GM21529 (cell line): Measurements from ENCODE around the gene ERAP2.

Experiments used
- ATAC-seq: cut with Tn5 transposase; IDR thresholded peaks from one replicate; pipeline ENCODE4 v1.9.1; 2021; ENCODE audit not compliant: unreplicated experiment

ERAP2 gene

DNA sequence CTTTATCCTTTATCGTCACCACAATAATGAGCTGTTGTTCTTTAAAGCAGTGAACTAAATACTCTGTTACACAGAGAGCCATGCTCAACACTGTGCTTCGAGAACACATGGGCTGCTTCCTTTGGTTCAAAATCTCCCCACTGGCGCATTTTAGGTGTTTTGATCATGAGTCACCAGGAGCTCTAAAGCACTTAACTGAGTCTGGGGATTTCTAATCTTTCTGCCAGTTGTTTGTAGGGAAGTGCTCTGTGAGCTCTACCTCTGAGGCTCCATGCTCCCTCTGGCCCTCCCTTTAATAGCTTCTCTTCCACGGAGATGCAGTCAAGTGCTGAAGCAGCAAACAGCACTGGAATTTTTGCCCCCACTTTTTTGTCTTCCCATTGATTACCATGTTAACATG, 17.0 kb downstream of the ERAP2 start:
- no peak for ATAC-seq

DNA sequence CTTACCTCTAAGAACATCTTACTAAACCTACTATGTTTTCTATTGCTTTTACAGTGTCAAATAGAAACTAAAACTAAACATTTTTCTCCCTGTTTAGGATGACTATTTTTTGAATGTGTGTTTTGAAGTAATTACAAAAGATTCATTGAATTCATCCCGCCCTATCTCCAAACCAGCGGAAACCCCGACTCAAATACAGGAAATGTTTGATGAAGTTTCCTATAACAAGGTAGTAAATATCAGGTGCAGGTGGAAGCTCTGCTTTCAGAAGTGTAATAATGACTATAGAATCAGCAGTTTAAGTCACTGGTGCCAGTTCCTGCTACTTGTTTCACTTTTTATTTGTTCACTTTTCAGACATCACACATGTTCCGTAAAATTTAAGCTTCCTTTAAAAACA, 20.0 kb downstream of the ERAP2 start:
- ATAC-seq, result peak; percentile 81

DNA sequence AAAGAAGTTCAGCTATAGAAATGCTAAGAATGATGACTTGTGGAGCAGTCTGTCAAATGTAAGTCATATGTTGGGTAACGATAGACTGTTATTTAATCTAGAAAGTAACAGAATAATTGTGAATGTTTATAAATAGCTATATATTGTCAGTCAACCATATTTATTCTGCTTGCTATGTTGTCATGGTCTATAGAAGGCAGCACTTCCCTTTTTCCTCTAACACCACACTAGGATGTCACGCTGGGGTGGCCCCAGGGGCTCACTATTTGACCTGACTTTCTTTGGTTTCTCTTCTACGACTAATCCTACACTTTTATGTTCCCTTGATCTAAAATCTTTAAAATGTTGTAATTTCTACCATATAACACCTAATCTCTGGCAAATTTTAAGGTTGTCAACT, 20.5 kb downstream of the ERAP2 start:
- ATAC-seq, result peak; percentile 95

DNA sequence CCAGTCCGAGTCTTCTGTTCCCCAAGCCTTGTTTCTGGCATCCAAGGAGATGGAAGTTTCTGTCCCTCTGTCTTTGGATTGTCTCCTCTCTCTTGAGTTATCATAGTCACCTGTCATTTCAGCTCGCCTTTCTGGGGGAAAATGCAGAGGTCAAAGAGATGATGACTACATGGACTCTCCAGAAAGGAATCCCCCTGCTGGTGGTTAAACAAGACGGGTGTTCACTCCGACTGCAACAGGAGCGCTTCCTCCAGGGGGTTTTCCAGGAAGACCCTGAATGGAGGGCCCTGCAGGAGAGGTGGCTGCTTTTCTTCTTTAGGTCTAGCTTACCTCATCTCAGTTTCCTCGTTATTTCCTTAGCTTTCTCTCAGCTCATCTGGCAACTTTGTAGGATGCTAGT, 25.1 kb downstream of the ERAP2 start:
- ATAC-seq, result no peak

DNA sequence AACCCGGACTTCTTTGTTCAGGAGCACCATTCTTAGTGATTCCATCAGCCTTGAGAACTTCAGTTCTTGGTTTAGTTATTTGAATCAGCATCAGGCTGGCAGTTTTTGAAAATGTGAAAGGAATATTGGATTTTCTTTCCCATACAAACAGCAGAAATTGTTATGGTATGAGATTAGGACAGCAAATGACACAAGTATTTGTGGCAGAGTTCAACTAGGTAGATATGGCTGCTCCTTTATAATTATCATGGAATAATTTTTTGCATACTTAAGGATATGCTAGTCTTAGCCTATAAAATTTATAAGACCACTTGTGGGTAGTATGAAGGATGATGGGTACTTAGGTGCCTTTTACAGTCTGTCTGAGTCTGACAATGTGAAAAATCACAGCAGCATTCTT, 25.5 kb downstream of the ERAP2 start:
- no peak for ATAC-seq

DNA sequence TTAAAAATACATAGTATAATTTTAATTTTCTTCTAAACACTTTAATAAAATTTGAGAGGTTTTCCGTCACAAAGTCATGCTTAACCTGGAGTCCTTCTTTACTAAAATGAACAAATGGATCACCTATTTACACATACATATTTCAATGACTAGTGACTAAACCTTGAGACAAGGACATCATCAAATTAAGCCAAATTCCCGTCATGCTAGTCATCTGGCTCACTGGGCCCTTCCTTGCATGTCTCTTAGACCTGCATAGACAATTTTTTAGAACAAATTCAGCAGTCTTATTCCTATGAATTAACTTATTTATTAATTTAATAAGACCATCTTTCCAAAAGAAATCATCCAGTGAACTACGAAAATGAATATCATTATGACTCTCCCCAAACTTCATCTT, 26.6 kb downstream of the ERAP2 start:
- no peak for ATAC-seq

DNA sequence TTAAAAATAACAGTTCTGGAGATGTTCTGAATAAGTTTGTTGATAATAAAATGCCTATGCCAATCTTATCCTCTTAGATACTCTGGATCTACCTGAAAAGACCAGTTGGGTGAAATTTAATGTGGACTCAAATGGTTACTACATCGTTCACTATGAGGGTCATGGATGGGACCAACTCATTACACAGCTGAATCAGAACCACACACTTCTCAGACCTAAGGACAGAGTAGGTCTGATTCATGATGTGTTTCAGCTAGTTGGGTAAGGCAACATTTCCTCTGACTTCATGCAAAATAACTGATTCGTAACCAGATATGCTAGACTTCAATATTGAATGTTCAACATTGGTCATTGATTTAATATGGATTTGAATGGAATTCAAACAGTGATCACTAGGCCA, 27.0 kb downstream of the ERAP2 start:
- ATAC-seq, result no peak

DNA sequence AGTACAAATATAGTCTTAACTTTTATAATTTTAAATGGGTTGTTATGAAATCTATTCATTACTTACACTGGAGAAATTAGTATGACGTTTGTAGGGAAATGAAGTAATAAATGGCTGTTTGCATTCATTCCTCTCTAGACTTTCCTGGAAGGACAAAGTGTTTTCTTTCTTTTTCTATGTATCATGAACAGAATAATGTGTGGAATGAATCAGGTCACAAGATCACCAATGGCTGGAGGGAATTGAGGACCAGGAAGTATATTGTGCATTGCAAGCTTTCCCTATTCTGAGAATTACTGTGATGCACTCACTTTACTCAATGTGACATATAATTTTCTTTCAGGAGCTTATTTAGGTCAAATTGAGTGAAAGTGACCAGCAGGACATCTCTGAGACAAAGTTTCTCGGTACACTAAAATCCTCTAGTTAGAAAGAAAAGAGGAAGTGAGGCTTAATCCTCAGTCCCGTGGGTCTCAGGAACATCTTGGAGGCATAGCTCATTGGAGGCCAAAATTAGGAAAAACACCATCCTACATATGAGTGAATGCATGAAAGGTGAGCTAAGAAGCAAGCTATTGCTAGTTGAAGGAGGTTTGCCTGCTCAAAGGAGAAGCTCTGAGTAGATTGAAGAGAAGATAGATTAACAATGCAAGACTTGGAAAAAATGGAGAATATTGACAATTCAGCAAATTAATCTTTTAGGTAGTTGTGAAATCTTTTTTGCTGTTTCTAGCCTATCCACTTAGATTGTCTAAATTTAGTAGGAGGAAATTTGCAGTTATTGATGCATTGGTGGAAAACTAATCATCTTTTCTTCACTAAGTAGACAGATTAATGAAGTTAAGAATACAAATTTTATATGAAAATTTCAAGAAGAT, 28.0 kb downstream of the ERAP2 start:
- ATAC-seq, result no peak

DNA sequence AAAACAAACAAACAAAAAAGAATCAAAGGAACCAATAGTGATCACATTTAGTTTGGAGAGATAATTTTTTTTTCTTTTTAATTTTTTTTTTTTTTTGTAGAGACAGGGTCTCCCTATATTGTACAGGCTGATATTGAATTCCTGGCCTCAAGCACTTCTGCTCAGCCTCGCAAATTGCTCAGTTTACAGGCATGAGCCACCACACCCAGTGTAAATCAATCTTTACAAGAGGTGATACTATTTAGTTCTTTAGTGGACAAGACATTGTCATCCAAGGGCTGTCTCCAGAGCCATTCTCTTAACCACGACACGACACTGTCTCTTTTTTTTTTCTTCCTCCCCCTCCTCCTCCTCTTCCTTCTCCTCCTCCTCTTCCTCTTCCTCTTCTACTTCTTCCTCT, 29.6 kb downstream of the ERAP2 start:
- no peak for ATAC-seq

DNA sequence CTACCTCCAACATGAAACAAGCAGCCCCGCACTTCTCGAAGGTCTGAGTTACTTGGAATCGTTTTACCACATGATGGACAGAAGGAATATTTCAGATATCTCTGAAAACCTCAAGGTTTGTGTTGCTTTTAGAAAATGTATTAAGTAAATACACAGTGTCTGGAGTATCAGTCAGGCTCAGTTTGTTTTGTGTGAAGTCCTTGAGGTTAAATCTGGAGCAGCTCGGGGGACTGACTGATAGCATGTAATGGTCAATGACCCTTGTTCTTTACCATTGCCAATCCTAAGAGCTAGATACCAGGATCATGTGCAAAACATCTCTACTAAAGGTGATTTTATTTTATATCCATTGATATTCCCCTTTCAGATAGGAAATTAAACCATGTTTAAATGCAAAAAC, 32.7 kb downstream of the ERAP2 start:
- no peak for ATAC-seq

DNA sequence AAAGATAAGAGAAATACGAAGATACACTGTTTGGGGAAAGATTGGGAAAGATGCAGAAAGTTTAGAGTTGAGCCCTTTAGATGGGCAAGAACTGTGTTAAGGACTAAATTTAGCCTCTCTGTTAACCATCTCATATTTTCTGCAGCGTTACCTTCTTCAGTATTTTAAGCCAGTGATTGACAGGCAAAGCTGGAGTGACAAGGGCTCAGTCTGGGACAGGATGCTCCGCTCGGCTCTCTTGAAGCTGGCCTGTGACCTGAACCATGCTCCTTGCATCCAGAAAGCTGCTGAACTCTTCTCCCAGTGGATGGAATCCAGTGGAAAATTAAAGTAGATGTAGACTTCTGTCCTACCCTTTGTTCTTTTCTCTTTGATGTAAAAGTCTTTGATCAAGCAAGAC, 33.1 kb downstream of the ERAP2 start:
- no peak for ATAC-seq

DNA sequence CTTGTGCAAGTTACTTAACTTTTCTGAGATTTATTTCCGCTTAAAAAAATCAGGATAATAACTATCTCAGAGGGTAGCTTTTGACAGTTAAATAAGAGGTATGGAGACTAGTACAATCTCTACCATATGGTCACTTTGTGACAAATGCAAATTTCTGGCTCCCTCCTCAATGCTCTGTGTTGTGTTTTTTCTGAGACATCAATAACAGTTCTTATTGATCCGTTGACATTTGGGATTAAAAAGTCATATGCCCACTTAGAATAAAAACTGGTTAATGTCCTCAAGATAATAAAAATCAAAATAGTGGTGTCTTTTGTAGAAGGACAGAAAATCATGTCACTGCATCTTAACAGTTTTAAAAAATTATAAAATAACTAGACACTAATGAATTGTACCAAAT, 34.8 kb downstream of the ERAP2 start:
- no peak for ATAC-seq

DNA sequence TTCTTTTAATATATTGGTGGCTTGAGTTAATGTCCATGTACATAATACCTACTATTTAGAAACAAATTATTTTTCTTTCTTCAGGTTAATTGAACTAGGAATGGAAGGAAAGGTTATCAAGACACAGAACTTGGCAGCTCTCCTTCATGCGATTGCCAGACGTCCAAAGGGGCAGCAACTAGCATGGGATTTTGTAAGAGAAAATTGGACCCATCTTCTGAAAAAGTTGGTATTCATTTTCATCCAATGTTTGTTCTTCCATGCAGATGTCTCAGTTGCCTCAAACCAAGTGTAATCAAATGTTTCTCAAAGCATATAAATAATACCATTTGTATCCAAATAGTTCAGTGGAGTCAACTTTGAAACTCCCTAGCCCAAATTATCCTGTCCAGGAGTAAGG, 36.9 kb downstream of the ERAP2 start:
- no peak for ATAC-seq

DNA sequence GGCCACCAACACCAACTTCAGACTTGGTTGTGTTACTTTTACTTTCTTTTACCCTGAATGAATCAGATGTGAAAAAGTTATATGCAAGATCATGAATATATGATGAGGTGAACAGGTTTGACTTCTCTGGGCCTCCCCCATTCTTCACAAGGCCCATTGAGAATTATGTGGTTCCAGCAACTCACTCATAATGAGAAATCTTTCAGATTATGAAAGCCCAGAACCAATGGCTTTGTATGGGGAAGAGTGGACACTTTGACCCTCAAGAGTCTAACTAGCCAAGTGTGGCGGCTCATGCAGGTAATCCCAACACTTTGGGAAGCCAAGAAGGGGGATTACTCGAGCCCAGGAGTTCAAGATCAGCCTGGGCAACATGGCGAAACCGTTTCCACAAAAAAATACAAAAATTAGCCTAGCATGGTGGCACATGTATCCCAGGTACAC, 43.5 kb downstream of the ERAP2 start:
- ATAC-seq, result peak; percentile 70

DNA sequence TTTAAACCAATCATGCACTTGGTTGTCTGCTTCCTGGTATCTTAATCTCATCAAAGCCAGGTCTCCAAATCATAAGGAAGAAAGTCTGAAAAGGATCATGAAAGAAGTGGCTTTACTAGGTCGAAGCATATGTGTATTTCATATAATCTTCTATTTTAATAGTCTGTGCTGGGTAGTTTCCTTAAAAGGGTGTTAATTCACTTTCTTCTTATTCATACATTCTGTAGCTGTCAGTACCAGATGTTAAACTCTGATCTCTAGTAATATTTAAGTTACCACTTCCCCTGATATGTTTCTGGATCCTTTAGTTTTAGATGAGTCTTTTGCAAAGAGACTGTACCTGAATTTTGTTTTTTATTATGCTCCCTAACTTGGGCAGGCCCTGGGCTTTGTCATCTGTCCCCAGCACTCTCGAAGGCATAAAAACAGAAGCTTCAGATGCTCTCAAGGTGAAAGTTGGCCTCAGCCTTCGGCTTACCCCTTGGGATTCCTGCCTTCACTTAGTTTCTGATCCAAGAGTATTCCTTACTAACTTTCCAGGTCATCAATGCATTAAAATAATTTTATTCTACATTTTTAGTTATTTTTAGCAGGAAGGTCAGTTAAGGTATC, 44.5 kb downstream of the ERAP2 start:
- no peak for ATAC-seq

DNA sequence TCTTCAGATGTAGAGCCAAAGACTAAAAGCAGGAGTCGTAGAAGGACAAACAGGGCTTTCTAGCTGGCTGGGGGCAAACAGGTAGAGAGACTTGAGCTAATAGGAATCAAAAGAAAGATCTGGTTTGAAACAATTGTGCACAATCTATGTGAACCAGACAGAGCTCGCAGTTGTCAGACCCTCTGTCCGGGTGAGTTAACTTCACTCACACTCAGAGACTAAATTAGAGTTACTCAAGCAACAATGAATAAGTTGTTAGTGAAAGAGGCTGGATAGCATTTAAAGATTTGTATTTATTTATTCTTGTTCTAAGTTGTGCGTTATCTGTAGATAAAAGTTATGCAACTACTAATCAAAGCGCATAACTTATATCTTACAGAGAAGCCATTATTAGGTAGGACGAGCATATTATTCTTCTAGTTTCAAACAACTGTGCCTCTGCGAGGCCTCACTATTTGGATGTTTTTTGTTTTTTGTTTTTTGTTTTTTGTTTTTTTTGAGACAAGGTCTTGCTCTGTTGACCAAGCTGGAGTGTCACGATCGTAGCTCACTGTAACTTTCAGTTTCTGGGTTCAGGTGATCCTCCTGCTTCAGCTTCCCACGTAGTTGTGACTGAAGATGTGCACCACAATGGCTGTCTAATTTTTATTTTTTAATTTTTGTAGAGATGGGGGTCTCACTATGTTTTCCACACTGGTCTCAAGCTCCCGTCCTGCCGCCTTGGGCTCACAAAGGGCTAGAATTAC, 46.4 kb downstream of the ERAP2 start:
- ATAC-seq, result no peak

DNA sequence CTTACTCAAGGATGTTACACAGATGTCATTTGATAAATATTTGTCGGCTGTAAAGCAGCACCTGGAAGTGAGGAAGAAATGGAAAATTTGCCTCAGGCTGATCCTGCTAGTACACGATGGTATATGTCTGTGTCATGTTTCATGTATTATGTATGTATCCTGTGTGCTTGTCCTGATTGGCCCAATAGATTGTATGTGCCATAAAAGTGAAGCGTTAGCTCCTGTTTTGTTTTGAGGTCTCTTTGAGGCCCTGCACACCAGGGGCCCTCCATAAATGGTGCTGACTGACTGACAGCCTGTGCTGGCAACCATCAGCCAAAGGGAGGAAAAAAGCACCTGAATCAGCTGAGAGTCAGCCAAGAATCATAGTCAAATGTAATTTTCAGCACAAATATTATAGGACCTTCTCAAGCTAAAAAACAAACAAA, 47.7 kb downstream of the ERAP2 start:
- no peak for ATAC-seq

DNA sequence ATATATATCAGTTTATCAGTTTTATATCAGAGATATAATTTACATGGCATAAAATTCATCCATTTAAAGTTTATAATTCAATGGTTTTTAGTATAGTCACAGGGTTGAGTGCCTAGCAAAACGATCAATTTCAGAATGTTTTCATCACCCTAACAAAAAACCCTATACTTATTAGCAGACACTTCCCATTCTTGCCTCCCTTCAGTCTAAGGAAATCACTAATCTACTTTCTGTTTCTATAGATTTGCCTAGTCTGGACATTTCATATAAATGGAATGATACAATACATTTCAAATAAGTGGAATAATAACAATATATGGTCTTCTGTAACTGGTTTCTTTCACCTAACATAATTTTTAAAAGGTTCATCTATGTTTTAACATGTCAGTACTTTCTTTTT, 50.0 kb downstream of the ERAP2 start:
- ATAC-seq, result no peak

DNA sequence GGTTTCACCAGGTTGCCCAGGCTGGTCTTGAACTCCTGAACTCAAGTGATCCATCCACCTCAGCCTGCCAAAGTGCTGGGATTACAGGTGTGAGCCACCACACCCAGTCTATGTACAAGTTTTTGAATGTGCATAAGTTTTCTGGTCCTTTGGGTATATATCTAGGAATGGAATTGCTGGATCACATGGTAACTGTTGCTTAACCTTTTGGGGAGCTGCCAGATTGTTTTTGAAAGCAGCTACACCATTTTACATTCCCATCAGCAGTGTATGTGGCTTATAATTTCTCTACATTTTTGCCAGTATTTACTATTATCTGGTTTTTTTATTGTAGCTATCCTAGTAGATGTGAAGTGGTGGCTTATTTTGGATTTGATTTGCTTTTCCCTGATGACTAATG, 50.7 kb downstream of the ERAP2 start:
- no peak for ATAC-seq

DNA sequence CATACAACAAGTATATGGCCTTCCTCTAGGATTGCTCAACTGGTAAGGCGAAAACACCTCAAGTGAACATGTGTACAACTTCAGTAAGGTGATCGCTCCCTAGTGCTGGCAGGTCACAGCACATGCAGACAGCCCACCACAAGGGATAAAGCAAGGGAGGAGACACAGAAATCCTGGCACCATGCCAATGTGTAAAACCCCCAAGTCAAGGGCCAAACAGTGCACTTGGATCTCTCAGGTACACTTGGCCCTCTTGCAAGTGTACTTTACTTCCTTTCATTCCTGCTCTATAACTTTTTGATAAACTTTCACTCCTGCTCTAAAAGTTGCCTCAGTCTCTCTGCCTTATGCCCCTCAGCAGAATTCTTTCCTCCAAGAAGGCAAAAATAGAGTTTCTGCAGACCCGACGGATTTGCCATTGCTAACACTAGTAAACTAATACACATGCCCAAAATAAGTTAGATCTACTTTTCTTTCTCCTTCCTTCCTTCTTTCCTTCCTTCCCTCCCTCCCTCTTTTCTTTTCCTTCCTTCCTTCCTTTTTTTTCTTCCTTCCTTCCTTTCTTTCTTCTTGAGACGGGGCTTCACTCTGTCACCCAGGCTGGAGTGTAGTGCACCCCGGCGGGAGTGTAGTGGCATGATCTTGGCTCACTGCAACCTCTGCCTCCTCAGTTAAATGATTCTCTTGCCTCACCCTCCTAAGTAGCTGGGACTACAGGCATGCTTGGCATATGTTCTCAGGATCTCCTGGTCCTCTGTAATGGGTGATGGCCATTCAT, 52.8 kb downstream of the ERAP2 start:
- no peak for ATAC-seq

DNA sequence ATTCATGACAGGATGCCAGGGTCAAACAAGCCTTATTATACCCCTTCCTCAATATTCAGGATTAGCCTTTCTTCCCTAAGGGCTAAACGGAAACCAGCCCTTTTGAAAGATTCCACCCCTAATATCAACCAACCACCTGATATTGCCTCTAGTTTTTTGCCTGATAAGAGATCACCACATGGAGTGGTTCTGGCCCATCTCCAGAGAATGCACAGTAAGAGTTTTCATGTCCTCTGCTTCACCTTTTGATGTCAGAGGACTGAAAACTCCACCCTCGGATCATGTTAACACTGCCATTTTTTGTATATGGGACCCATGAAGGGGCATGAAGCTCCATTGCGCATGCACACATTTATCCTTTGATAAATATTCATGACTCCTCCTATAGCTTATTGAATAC, 53.8 kb downstream of the ERAP2 start:
- no peak for ATAC-seq
